H1 (cell line): ENCODE results near the gene GAS6. TPM values are rescaled to one million over a fixed set of nuclear protein-coding genes. Genes with fewer than 3 reads are reported as not detected.

ENCODE experiments used
- CTCF ChIA-PET: fragments of 300-600 bp; sonication (Branson Sonifier 250); formaldehyde crosslinking; loops from one replicate; lab custom pipeline; 2021; ENCODE audit not compliant: partially characterized antibody; lab: Charles Lee
- POLR2A ChIA-PET: fragments of 300-600 bp; sonication (Branson Sonifier 250); formaldehyde crosslinking; loops from one replicate; lab custom pipeline; 2021; ENCODE audit warnings: inconsistent platforms; ENCODE audit not compliant: partially characterized antibody; lab: Charles Lee
- DNase-seq, 2 experiments: peaks; one replicate each; pipeline versions ENCODE4 v3.0.0 to v3.0.0-alpha.2; 2010 to 2022; ENCODE audit warnings: low spot score in 2 of 2, low read depth in 1 of 2, mixed read lengths in 1 of 2
- FAIRE-seq: peaks from 2 replicates; lab custom pipeline; 2011; peaks lifted over from hg19 to GRCh38; lab: Jason Lieb, UNC
- H2AFZ ChIP-seq: 2 replicates; pipeline ENCODE4 v1.8.1; 2012; ENCODE audit warnings: low read length, inconsistent platforms
- H2AK5ac ChIP-seq: 2 replicates; pipeline ENCODE4 v1.6.1; 2013; ENCODE audit warnings: low read depth, low read length
- H2BK120ac ChIP-seq: replicated peaks from 2 replicates; pipeline ENCODE3; 2013; ENCODE audit warnings: low read depth, low read length, inconsistent platforms
- H2BK12ac ChIP-seq: 2 replicates; pipeline ENCODE4 v1.6.1; 2013; ENCODE audit warnings: low read depth, low read length
- H2BK15ac ChIP-seq: 2 replicates; pipeline ENCODE4 v1.6.1; 2013; ENCODE audit warnings: low read length
- H2BK20ac ChIP-seq: 2 replicates; pipeline ENCODE4 v1.6.1; 2013; ENCODE audit warnings: low read length
- H2BK5ac ChIP-seq: 2 replicates; pipeline ENCODE4 v1.6.1; 2013; ENCODE audit warnings: low read depth, low read length
- H3K14ac ChIP-seq: 2 replicates; pipeline ENCODE4 v1.6.1; 2013; ENCODE audit warnings: inconsistent platforms; ENCODE audit not compliant: insufficient read length
- H3K18ac ChIP-seq: 2 replicates; pipeline ENCODE4 v1.6.1; 2013; ENCODE audit warnings: low read length; ENCODE audit errors: extremely low read depth
- H3K23ac ChIP-seq: 2 replicates; pipeline ENCODE4 v1.6.1; 2013; ENCODE audit warnings: inconsistent platforms; ENCODE audit not compliant: insufficient read length
- H3K23me2 ChIP-seq: 2 replicates; pipeline ENCODE4 v1.6.1; 2013; ENCODE audit warnings: low read depth, low read length
- H3K27ac ChIP-seq: 2 replicates; pipeline ENCODE4 v1.6.1; 2011; ENCODE audit warnings: low read depth, low read length, inconsistent platforms
- H3K27me3 ChIP-seq, 4 experiments: replicated peaks in 1 of 4; 1 replicate in 1 of 4; 2 replicates in 3 of 4; pipeline versions ENCODE4 v1.6.1 to v1.8.1; 2011 to 2013; ENCODE audit warnings: low read length in 3 of 4, mild to moderate bottlenecking in 3 of 4, inconsistent platforms in 2 of 4, mixed read lengths in 2 of 4, moderate library complexity in 1 of 4; ENCODE audit not compliant: control insufficient read depth in 3 of 4, insufficient read depth in 3 of 4; ENCODE audit errors: extremely low read depth in 1 of 4
- H3K36me3 ChIP-seq, 4 experiments: 2 replicates each; pipeline versions ENCODE4 v1.6.1 to v1.8.1; 2011 to 2013; ENCODE audit warnings: mild to moderate bottlenecking in 4 of 4, low read length in 3 of 4, moderate library complexity in 2 of 4, control low read depth in 1 of 4, inconsistent platforms in 1 of 4; ENCODE audit not compliant: insufficient read depth in 4 of 4, control insufficient read depth in 2 of 4
- H3K4ac ChIP-seq: replicated peaks from 2 replicates; pipeline ENCODE3; 2013; ENCODE audit warnings: low read length, low read depth, mixed read lengths, inconsistent platforms; ENCODE audit not compliant: insufficient read length
- H3K4me1 ChIP-seq, 4 experiments: replicated peaks in 1 of 4; 1 replicate in 1 of 4; 2 replicates in 3 of 4; pipeline versions ENCODE4 v1.6.1 to v1.8.1; 2011 to 2013; ENCODE audit warnings: low read length in 3 of 4, inconsistent platforms in 2 of 4, mixed read lengths in 1 of 4; ENCODE audit not compliant: insufficient read depth in 4 of 4, control insufficient read depth in 3 of 4
- H3K4me2 ChIP-seq, 2 experiments: 2 replicates each; pipeline versions ENCODE4 v1.6.1 to v1.8.1; 2011 to 2013; ENCODE audit warnings: low read depth in 2 of 2, low read length in 2 of 2, control low read depth in 1 of 2, inconsistent platforms in 1 of 2, mild to moderate bottlenecking in 1 of 2; ENCODE audit not compliant: insufficient read depth in 1 of 2
- H3K4me3 ChIP-seq, 4 experiments: fragments of 200-600, 300-600 bp in 1 of 4; sonication (generic), shearing (Covaris generic), sonication (Bioruptor Twin) in 1 of 4; 2 replicates each; pipeline versions ENCODE4 v1.5.1 to v1.8.1; 2011 to 2016; ENCODE audit warnings: low read length in 4 of 4, low read depth in 3 of 4, control low read depth in 2 of 4, inconsistent platforms in 2 of 4, mild to moderate bottlenecking in 2 of 4, mixed read lengths in 1 of 4, moderate library complexity in 1 of 4; ENCODE audit not compliant: insufficient read depth in 2 of 4; ENCODE audit errors: extremely low read depth in 1 of 4
- H3K56ac ChIP-seq: replicated peaks from 2 replicates; pipeline ENCODE3; 2013; ENCODE audit warnings: low read depth, mild to moderate bottlenecking, mixed read lengths, low read length, inconsistent platforms; ENCODE audit not compliant: insufficient read length
- H3K79me1 ChIP-seq: 2 replicates; pipeline ENCODE4 v1.6.1; 2013; ENCODE audit warnings: low read depth, low read length, control low read depth
- H3K79me2 ChIP-seq, 2 experiments: 2 replicates each; pipeline versions ENCODE4 v1.6.1 to v1.8.1; 2012 to 2013; ENCODE audit warnings: low read length in 2 of 2, mild to moderate bottlenecking in 2 of 2, inconsistent platforms in 1 of 2; ENCODE audit not compliant: insufficient read depth in 2 of 2, control insufficient read depth in 1 of 2
- H3K9ac ChIP-seq, 4 experiments: replicated peaks in 1 of 4; 1 replicate in 1 of 4; 2 replicates in 3 of 4; pipeline versions ENCODE4 v1.6.1 to v1.8.1; 2011 to 2013; ENCODE audit warnings: low read depth in 3 of 4, low read length in 3 of 4, control low read depth in 2 of 4, mild to moderate bottlenecking in 2 of 4, moderate library complexity in 2 of 4, inconsistent platforms in 1 of 4; ENCODE audit errors: extremely low read depth in 1 of 4
- H3K9me3 ChIP-seq, 2 experiments: 2 replicates each; pipeline versions ENCODE4 v1.6.1 to v1.8.1; 2012 to 2013; ENCODE audit warnings: mild to moderate bottlenecking in 2 of 2, moderate library complexity in 2 of 2, control low read depth in 1 of 2, inconsistent platforms in 1 of 2, low read depth in 1 of 2, low read length in 1 of 2, mixed read lengths in 1 of 2; ENCODE audit not compliant: insufficient read depth in 2 of 2
- H4K20me1 ChIP-seq, 2 experiments: replicated peaks in 1 of 2; 2 replicates each; pipeline versions ENCODE3 to v1.8.1; 2011 to 2013; ENCODE audit warnings: inconsistent platforms in 2 of 2, low read length in 2 of 2, mild to moderate bottlenecking in 1 of 2; ENCODE audit not compliant: insufficient read depth in 2 of 2, control insufficient read depth in 1 of 2
- H4K5ac ChIP-seq: 2 replicates; pipeline ENCODE4 v1.6.1; 2013; ENCODE audit warnings: low read length, low read depth, mixed read lengths, inconsistent platforms; ENCODE audit not compliant: insufficient read length
- H4K8ac ChIP-seq: 2 replicates; pipeline ENCODE4 v1.8.0; 2013; ENCODE audit warnings: mild to moderate bottlenecking, moderate library complexity, low read length, inconsistent platforms; ENCODE audit not compliant: insufficient read depth; ENCODE audit errors: extremely low read depth
- H4K91ac ChIP-seq: replicated peaks from 2 replicates; pipeline ENCODE3; 2013; ENCODE audit warnings: low read length, mixed read lengths, inconsistent platforms; ENCODE audit not compliant: insufficient read length
- CTBP2 ChIP-seq: IDR thresholded peaks from 2 replicates; pipeline ENCODE4 v1.7.0; 2011; ENCODE audit warnings: borderline replicate concordance, mild to moderate bottlenecking, moderate library complexity, mixed read lengths, low read length; ENCODE audit not compliant: insufficient read depth, insufficient read length
- EGR1 ChIP-seq: IDR thresholded peaks from 2 replicates; pipeline ENCODE4 v1.6.1; 2011; ENCODE audit warnings: low read depth, low read length, borderline replicate concordance
- FOSL1 ChIP-seq: IDR thresholded peaks from 2 replicates; pipeline ENCODE4 v1.6.1; 2011; ENCODE audit warnings: mild to moderate bottlenecking, low read depth, low read length, moderate library complexity; ENCODE audit not compliant: insufficient read depth
- HDAC2 ChIP-seq, 2 experiments: fragments of 300-600 bp in 1 of 2; sonication (generic) in 1 of 2; IDR thresholded peaks; 2 replicates each; pipeline ENCODE4 v1.6.1; 2011 to 2012; ENCODE audit warnings: low read depth in 2 of 2, low read length in 2 of 2, mild to moderate bottlenecking in 2 of 2, moderate library complexity in 2 of 2, borderline replicate concordance in 1 of 2, inconsistent platforms in 1 of 2
- MAX ChIP-seq: IDR thresholded peaks from 2 replicates; pipeline ENCODE4 v1.6.1; 2012; ENCODE audit warnings: inconsistent platforms
- NRF1 ChIP-seq: IDR thresholded peaks from 2 replicates; pipeline ENCODE4 v1.6.1; 2011; ENCODE audit warnings: mild to moderate bottlenecking, low read depth, low read length, improper control_type of control experiment
- RNF2 ChIP-seq: fragments of 200-900, 300-1000 bp; sonication (generic); IDR thresholded peaks from 2 replicates; pipeline ENCODE4 v1.7.1; 2016; ENCODE audit warnings: borderline replicate concordance, low read depth, mild to moderate bottlenecking, antibody characterized with exemption, low read length; ENCODE audit not compliant: poor library complexity, severe bottlenecking; ENCODE audit errors: missing control alignments
- SAP30 ChIP-seq: fragments of 300-600 bp; sonication (generic); IDR thresholded peaks from 2 replicates; pipeline ENCODE4 v1.7.1; 2012; ENCODE audit warnings: low read length, moderate library complexity, mild to moderate bottlenecking, inconsistent platforms; ENCODE audit not compliant: insufficient read depth, insufficient replicate concordance
- WGBS, 2 experiments: shearing (Covaris generic) in 1 of 2; methylation state at CpG; one replicate each; pipeline versions ENCODE4 v1.1.6 to v1.1.7; 2013 to 2015; ENCODE audit warnings: low lambda C conversion rate in 2 of 2, mixed read lengths in 2 of 2, inconsistent platforms in 1 of 2, low coverage in 1 of 2, missing lambda C conversion rate in 1 of 2; ENCODE audit not compliant: insufficient replicate concordance in 2 of 2, insufficient coverage in 1 of 2, insufficient read length in 1 of 2; ENCODE audit errors: extremely low coverage in 1 of 2, missing lambda C conversion rate in 1 of 2; 5-methylcytosine and 5-hydroxymethylcytosine counted together
- polyA plus RNA-seq, 7 experiments: library from polyadenylated mRNA; depleted of rRNA in 3 of 7; stranded (reverse) in 5 of 7; unstranded in 2 of 7; fragments of >200 nt in 5 of 7; fragments of 200-250 nt in 2 of 7; gene quantifications; 1 replicate in 5 of 7; 2 replicates in 1 of 7; 4 replicates in 1 of 7; pipeline versions ENCODE4 v1.2.1 to v1.2.3, GENCODE V29; 2011 to 2013; ENCODE audit warnings: missing spikeins in 2 of 7, mixed read lengths in 2 of 7
- total RNA-seq: library from RNA; stranded (reverse); fragmentation: NEBNext Ultra II Directional; extraction: Animal tissue kit (Norgen Biotek cat#: 25700); gene quantifications from 2 replicates; pipeline ENCODE4 v1.2.1, GENCODE V29; 2021

GAS6 gene
- total and polyA plus RNA-seq, 2 of the 8 experiments (the other 6 are each of a cell fraction or from before 2014, with no cell fraction given), result 18.6 to 31.0 TPM

- H2AFZ ChIP-seq, result no peak overlapping the region
- H3K18ac ChIP-seq, result peak overlapping the region; percentile 96
- H4K8ac ChIP-seq, result no peak overlapping the region; the same call in 1 of the 2 replicates
- peak overlapping the region; percentile 70 for H4K91ac ChIP-seq
- H3K79me1 ChIP-seq, result peaks cover 6% of the 10 kb centered on the region
- H3K79me2 ChIP-seq, result peaks cover 10 to 28% of the 10 kb centered on the region in 2 experiments
- peaks cover 3% of the 10 kb centered on the region for H3K23me2 ChIP-seq
- peak; percentile 46 to 78 for DNase-seq
- H3K9ac ChIP-seq, result no peak overlapping the region; a peak in 1 of 7 replicates
- no peak for FAIRE-seq
- peaks cover 16 to 49% (median 30%) of the 10 kb centered on the region in 4 experiments for H3K4me1 ChIP-seq
- H3K4me2 ChIP-seq, result peak overlapping the region; percentile 51 to 62
- H4K5ac ChIP-seq, result peak overlapping the region; percentile 37
- H3K27me3 ChIP-seq, result peaks cover 0 to 27% (median 18%) of the 10 kb centered on the region in 4 experiments; a peak in 6 of 7 replicates
- peak overlapping the region; percentile 99 for H2BK12ac ChIP-seq
- 0 out of 4 replicates have a peak, but pooled peaks cover 0 to 2% of the 10 kb centered on the region in 2 experiments for H3K9me3 ChIP-seq
- CTCF ChIA-PET, result interaction anchor here (1.3 to 1.4 kb wide), 2 partner anchors 43 to 55 kb away, joined by 3 to 4 read pairs; no protein-coding TSS in a partner anchor
- peak overlapping the region; percentile 80 for H2BK120ac ChIP-seq
- H3K36me3 ChIP-seq, result no peaks in the 10 kb centered on the region; a peak in 2 of 8 replicates
- no peak overlapping the region for H3K23ac ChIP-seq
- H2AK5ac ChIP-seq, result no peak overlapping the region
- peak overlapping the region; percentile 42 for H3K4ac ChIP-seq
- 44% methylated on average over 15 of the region's 15 CpGs; no CpG with 5 or more reads in 1 of the 2 experiments for WGBS, 2 experiments
- H2BK5ac ChIP-seq, result peak overlapping the region; percentile 97
- H2BK20ac ChIP-seq, result 0 out of 2 replicates have a peak overlapping the region, but pooled peaks have one; percentile 80
- peak overlapping the region in 1 of 4 experiments; percentile 25; a peak in 3 of 8 replicates for H3K4me3 ChIP-seq
- peaks cover 0 to 9% of the 10 kb centered on the region in 2 experiments for H4K20me1 ChIP-seq
- peak overlapping the region; percentile 94; the same call in 1 of the 2 replicates for H3K27ac ChIP-seq
- no peak overlapping the region; the same call in 1 of the 2 replicates for H2BK15ac ChIP-seq
- POLR2A ChIA-PET, result interaction anchor here (1.2 kb wide), 1 partner anchor 9 kb away, joined by 3 read pairs; no protein-coding TSS in a partner anchor
- no peak overlapping the region for H3K14ac ChIP-seq
- H3K56ac ChIP-seq, result peak overlapping the region; percentile 13
- TF ChIP-seq RNF2 (no peak), FOSL1 (no peak), HDAC2 (IDR thresholded peaks at IDR 0.05; ENCODE audit: borderline replicate concordance in 1 of 2, low read depth in 2 of 2, low read length in 2 of 2) (0 out of 4 replicates have a peak, but pooled peaks of 1 of the 2 experiments have one; percentile 44), SAP30 (no peak), MAX (peak; percentile 44), CTBP2 (peak; percentile 86), EGR1 (peak; percentile 77; the same call in 1 of the 2 replicates), NRF1 (no peak)
Measured at GRCh38 chr13:113860665-113861432, 3.0 kb downstream of the GAS6 start.
